NT2/D1 (cell line): ENCODE data around the gene N4BP2L1.

Experiments used
- SUZ12 ChIP-seq: IDR thresholded peaks from 2 replicates; pipeline ENCODE4 v1.6.1; 2011; ENCODE audit not compliant: insufficient read length, insufficient read depth; ENCODE audit errors: extremely low read depth
- YY1 ChIP-seq: IDR thresholded peaks from 2 replicates; pipeline ENCODE4 v1.6.1; 2011; ENCODE audit not compliant: insufficient read length, insufficient read depth
- ZNF274 ChIP-seq: IDR thresholded peaks from 2 replicates; pipeline ENCODE4 v1.6.1; 2011; ENCODE audit warnings: mild to moderate bottlenecking, low read depth, low read length

DNA sequence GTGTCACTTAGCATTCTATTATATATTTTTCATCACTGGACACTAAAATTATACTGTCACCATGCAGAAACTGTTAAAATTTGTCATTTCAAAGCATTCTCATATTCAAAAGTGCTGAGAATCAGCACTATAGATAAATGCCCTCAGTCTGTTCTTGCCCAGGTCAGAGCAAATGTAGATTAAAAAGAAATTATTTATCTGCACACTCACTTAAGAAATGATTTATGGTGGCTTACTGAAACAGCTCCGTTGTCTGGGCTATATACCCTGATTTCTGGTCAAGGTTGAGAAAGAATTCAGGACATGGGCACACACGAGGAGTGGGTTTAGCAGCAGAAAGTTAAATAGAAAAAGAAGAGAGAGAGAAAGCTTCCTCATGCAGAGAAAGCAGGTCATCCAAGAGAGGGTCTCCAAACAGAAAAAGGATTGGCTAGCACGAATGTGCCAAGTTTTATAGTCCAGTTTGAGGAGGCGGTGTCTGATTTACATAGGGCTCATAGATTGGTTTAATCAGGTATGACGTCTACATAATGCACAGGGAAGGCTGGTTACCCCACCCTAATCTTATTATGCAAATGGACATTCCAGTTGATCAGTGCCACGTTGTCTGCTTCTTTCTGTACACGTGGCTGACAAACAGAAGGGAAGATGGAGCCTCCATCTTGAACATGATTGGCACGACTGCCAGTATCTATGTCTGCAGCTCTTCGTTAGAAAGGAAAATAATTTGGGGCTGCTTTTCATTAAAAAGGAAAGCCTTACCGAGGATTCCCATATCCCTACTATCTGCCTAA, 47.3 kb upstream of the N4BP2L1 start:
- TF ChIP-seq ZNF274 (no peak), YY1 (no peak), SUZ12 (no peak)
